Ecto neural progenitor cell (in vitro differentiated cells): Measurements from ENCODE around the gene NT5E.
"Not testable (repeated sequence)": the region's sequence is repeated elsewhere in the genome, so short reads cannot be mapped to it uniquely, and the experiment has no call there.

Source experiments
- DNase-seq: peaks from one replicate; pipeline ENCODE4 v3.0.0-alpha.2; 2018; ENCODE audit warnings: low spot score

NT5E gene

DNA sequence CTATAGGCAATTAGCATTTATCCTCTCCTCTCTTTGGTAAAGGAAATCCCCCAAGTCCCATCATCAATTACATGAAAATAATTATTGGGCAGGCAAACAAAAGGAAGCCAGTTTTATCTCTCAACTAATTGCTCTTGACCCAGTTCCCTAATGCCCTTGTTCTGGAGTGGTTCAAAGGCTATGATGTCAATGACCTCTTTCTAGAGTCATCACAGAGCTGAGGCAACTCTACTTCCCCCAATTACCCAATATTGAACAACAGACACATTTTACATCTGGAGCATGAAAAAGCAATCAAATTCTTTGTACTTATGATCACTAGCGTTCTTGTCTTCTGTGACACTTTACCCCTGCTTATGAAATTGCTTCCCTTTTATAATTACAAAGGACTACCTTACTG is 43.5 kb downstream of the NT5E start:
- DNase-seq: no peak

DNA sequence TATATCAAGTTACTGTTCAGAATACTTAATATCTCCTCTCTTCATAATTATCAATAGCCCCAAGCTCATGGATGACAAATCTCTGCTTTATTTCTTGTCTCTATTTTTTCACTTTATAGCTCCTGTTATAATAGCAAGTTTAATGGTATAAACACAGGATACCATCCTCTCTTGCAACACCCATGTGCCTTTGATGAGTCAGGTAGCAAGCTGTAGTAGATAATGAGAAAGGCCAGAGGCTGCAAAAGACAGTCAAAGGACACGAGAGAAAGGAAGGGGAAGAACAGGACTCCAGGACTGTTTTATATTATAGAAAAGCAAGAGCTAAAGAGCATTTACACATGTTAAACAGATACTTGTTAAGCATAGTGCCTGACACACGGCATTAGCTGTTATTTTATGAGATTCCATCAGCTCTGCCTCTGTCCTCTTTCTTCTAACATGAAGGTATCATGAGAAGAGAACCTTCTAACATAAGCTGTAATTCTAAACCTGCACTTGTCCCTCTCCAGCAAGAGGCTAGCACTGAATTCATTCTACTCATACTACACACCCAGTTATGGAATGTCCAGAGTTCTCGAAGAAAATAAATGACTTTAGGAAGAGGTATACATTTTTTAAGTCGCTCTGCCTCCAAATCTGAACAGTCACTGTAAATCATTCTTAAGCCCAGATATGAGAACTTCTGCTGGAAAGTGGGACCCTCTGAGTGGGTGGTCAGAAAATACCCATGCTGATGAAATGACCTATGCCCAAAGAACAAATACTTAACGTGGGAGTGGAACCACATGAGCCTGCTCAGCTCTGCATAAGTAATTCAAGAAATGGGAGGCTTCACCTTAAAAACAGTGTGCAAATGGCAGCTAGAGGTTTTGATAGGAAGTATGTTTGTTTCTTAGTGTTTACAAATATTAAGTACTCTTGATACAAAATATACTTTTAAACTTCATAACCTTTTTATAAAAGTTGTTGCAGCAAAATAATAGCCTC is 45.0 kb downstream of the NT5E start:
- DNase-seq: no peak

DNA sequence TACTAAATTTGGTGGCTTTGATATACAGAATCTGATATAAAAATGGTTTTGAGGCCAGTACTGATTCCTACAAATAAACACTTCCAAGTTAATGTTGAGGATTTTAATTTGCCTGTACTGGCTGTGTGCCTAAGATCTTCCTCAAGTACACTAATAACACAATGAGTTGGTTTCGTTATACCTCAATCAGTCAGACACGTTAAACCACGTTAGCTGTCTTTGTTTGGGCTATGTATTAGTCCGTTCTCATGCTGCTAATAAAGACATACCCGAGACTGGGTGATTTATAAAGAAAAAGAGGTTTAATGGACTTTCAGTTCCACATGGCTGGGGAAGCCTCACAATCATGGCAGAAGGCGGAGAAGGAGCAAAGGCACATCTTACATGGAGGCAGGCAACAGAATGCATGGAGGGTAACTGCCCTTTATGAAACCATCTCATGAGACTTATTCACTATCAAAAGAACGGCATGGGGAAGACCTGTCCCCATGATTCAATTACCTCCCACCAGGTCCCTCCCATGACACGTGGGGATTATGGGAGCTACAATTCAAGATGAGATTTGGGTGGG is 46.2 kb downstream of the NT5E start:
- no peak for DNase-seq

DNA sequence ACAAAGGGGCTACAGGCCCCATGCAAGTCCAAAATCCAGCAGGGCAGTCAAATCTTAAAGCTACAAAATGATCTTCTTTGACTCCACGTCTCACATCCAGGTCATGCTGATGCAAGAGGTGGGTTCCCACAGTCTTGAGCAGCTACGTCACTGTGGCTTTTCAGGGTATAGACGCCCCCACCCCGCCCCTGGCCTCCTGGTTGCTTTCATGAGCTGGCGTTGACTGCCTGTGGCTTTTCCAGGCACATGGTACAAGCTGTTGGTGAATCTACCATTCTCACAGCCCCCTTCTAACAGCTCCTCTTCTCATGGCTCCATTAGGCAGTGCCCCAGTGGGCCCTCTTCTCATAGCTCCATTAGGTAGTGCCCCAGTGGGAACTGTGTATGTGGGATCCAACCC is 47.0 kb downstream of the NT5E start:
- DNase-seq: no peak

DNA sequence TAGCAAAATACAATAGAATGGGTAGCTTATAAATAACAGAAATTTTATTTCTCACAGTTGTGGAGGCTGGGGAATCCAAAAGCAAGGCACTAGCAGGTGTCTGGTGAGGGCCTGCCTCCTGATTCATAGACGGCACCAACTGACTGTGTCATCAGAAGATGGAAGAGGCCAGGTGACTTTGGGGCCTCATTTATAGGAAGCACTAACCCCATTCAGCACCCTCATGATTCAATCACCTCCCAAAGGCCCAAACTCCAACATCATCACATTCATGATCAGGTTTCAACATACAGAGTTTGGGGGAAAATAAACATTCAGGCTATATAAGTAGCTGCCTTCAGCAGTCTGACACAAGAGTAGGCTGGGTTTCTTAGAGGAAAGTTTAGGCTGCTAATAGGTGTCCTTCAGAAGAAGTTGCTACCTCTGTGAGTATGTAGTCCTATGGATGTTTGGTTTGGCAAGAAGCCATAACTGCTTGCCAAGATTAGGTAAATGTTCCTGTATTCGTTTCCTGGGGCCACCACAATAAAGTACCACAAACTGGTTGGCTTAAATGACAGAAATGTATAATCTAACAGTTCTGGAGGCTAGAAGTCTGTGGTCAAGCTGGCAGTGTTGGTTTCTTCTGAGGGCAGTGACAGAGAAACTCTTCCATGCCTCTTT is 48.8 kb downstream of the NT5E start:
- no peak for DNase-seq

DNA sequence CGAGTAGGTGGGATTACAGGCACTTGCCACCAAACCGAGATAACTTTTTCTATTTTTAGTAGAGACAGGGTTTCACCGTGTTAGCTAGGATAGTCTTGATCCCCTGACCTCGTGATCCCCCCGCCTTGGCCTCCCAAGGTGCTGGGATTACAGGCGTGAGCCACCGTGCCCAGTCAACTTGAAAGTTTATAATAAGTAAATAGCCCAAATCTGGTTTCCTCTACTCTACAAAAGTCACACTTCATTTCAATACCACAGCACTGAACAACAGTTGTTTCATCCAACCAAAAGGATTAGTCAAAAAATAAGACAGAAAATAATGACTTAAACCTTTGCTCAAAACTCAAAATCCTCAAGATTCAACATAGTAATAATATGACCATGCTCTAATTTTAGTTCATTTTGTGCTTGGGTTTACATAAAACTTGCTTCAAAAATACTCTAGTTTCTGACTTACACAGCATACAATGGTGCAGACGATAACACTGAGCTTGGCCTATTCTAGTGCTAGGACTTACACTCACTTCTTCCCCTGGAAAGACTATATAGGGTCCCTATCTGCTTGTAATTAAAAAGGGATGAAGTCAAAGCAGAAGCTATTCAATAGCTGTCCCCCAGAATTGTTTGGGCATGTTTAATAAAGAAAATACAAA is 56.7 kb downstream of the NT5E start:
- DNase-seq: no peak

DNA sequence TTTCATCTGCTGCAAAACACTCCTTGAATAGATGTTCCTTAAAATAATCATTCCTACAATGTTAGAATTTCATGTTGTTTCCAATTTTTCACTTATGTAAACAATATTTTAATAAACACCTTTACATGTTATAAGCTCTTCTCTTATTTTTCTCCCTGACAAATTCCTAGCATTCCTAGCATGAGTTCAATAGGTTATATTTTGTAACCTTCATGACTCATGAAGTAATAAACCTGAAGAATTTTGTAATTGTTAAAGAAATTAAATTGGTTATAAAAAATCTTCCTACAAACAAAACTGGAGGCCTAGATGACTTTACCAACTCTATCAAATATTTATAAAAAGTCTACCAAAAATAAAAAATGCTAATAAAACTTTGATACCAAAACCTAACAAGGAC is 66.3 kb downstream of the NT5E start:
- no peak for DNase-seq

DNA sequence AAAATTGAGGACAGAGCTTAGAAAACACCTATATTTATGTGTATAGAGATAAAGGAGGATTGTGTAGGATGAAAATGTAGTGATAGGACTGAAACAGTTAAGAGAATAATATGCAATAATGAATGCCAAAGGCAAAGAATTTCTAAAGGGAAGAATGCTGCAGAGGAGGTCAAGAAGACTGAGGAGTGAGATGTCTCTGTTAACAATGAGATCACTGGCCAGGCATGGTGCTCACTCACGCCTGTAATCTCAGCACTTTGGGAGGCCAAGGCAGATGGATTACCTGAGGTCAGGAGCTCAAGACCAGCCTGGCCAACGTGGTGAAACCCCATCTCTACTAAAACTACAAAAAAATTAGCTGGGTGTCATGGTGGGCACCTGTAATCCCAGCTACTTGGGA is 74.4 kb downstream of the NT5E start:
- not testable (repeated sequence) for DNase-seq

DNA sequence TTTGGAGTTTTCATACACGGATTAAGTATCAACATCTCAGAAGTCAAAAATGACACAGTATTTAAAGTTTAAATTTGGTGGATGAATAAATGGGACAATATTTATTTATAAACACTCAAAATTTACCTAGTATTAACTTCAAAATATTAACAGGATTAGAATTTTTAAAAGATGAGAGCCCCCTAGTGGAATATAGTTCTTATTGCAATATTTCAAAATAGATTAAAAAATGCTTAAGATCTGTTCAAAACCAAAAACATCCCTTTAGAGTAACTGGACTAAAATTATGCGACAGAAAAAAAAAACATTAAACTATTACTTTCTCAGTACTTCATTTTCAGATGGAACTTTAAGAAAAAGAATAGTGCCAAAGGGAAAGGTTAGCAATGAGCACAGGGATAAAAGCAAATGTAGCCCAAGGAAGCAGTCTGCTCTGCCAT is 87.2 kb downstream of the NT5E start:
- no peak for DNase-seq

DNA sequence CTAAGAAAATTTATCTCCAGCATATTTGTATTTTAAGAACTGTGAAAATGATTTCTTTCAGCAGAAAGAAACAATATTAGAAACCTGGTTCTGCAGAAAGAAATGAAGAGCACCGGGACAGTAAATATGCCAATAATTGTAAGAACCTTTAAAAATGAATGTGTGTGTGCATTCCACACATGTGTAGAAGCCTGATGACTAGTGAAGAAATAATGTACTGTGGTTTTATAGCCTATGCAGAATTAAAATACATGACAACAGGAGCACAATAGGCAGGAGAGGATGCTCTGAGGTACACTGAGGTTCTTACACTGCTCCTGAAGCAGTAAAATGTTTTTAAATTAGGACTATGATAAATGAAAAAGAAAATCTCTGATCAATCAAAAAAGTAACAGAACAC is 94.9 kb downstream of the NT5E start:
- DNase-seq: no peak
